ENCODE data around the gene PTCH2.
"Not testable (repeated sequence)": the region's sequence is repeated elsewhere in the genome, so short reads cannot be mapped to it uniquely, and the experiment has no call there.

PTCH2 gene

DNA sequence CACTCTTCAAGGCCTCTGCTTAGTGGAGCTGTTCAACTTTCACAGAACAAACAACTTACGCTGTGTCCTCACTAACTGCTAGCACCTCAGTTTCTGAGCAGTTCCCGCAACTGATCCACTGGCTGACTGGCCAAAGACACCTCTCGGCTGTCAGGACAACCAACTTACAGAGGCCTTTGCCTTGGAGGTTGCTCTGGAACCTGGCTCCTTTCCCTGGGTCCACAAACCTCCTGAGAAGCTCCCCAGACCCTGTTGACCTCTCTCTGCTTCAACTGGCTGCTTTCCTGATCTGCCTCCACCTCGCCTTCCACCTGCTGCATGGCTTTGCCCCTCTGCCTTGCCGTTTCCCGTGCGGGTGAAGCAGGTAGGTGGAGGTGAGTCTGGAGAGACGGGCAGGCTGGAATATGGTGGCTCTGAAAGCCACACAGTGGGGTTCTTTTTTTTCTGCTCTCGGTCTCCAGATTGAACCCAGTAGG lies 21.8 kb downstream of the PTCH2 start:
- TF ChIP-seq, protein P1, sequence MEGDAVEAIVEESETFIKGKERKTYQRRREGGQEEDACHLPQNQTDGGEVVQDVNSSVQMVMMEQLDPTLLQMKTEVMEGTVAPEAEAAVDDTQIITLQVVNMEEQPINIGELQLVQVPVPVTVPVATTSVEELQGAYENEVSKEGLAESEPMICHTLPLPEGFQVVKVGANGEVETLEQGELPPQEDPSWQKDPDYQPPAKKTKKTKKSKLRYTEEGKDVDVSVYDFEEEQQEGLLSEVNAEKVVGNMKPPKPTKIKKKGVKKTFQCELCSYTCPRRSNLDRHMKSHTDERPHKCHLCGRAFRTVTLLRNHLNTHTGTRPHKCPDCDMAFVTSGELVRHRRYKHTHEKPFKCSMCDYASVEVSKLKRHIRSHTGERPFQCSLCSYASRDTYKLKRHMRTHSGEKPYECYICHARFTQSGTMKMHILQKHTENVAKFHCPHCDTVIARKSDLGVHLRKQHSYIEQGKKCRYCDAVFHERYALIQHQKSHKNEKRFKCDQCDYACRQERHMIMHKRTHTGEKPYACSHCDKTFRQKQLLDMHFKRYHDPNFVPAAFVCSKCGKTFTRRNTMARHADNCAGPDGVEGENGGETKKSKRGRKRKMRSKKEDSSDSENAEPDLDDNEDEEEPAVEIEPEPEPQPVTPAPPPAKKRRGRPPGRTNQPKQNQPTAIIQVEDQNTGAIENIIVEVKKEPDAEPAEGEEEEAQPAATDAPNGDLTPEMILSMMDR (IDR thresholded peaks at IDR 0.05; ENCODE audit: control insufficient read depth, insufficient read depth, low read depth, low read length, missing control alignments), result no peak
- no peak for DNase-seq (ENCODE audit: low read depth)
- H3K4me3 ChIP-seq (ENCODE audit: control insufficient read depth, low read depth, low read length), result no peak overlapping the region

DNA sequence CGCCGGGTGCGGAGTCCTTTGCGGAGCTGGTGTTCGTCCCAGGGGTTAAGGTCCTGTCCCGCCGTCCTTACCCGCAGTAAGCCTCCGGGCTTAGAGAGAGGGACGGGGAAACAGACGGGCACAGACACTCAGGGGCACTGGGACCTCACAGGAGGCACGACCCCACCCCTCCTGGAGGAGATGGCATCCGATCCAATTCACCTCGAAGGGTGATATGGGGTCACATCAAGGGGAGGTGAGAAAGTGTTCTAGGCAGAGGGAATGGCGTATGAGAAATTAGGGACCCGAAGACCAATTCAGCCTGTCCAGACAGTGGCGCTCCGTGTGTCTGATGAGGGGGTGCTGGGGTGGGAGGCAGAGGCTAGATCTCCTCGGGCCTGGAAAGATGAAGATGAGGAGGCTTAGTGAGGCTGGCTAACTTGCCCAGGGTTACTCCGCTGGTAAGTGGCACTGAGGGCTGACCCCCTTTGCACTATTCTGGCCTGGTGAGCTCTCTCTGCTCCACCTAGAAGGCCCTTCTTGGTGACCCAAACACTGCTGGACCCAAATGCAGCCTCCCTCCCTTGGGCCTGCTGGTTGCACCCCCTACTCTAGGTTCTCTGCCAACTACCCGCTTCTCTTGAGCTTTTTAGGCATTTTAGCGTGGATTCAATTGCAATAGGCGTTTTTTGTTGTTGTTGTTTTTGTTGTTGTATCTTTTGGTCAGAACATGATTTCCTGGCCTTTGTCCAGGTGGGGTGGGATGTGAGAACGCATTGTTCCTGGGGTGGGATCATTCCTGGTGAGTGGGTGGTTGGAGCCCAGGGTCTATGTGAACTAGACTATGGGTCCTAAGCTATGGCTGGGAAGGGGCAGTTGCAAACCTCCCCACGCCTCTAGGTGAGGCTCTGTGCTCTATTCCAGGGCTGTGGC lies 22.5 kb downstream of the PTCH2 start:
- peak overlapping the region; percentile 34 for H3K4me3 ChIP-seq (ENCODE audit: control insufficient read depth, low read depth, low read length)
- TF ChIP-seq, protein P1 (IDR thresholded peaks at IDR 0.05; ENCODE audit: control insufficient read depth, insufficient read depth, low read depth, low read length, missing control alignments), result no peak
- DNase-seq (ENCODE audit: low read depth), result no peak

DNA sequence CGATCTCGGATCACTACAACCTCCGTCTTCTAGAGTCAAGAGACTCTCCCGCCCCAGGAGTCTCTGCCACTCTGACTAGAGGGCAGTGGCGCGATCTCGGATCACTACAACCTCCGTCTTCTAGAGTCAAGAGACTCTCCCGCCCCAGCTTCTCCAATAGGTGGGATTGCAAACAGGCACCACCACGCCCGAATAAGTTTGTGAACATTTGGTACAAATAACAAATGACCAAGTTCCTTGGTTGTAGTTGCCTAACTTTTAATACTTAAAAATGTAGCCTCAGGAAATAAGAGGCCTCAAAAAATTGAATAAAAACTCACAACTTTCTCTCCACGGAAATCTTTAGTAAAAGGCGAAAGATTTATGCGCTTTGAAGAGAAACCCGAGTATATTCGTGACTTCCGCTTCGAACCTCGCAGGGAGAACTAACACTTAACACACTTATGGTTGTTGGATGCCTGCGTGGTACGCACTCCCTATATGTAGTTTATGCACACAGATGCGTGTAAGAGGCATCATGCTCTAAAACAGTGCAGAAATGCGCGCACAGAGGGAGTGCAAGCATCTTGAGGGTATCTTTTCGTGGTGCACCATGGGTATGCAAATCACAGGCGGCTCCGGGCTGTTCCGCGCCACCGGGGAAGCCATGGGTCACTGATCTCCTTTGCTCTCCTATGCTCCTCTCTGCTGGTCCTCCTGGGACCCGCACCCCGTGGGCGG lies 23.3 kb downstream of the PTCH2 start:
- TF ChIP-seq, protein P1 (IDR thresholded peaks at IDR 0.05; ENCODE audit: control insufficient read depth, insufficient read depth, low read depth, low read length, missing control alignments), result peak; percentile 4
- peak overlapping the region; percentile 34 for H3K4me3 ChIP-seq (ENCODE audit: control insufficient read depth, low read depth, low read length)
- no peak for DNase-seq (ENCODE audit: low read depth)

DNA sequence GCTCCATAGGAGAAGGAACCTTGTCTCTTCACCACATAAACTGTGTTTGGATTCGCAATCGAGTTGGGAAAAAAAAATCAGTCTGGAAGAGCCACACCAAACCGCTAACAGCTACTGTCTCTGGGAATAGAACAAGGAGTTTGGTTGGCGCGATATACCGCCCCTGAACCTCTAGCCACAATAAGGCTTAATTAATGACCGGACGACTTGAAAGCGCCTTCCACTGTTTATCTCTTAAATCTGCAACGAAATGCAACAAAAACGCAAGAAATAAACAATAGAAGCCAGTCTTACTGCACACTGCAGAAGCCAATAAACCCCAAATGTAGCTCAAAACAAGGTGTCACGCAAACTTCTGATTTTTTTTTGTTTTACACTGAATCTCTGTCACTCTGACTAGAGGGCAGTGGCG lies 23.9 kb downstream of the PTCH2 start:
- TF ChIP-seq, protein P1 (IDR thresholded peaks at IDR 0.05; ENCODE audit: control insufficient read depth, insufficient read depth, low read depth, low read length, missing control alignments), result no peak
- DNase-seq (ENCODE audit: low read depth), result no peak
- peak overlapping the region; percentile 19 for H3K4me3 ChIP-seq (ENCODE audit: control insufficient read depth, low read depth, low read length)

DNA sequence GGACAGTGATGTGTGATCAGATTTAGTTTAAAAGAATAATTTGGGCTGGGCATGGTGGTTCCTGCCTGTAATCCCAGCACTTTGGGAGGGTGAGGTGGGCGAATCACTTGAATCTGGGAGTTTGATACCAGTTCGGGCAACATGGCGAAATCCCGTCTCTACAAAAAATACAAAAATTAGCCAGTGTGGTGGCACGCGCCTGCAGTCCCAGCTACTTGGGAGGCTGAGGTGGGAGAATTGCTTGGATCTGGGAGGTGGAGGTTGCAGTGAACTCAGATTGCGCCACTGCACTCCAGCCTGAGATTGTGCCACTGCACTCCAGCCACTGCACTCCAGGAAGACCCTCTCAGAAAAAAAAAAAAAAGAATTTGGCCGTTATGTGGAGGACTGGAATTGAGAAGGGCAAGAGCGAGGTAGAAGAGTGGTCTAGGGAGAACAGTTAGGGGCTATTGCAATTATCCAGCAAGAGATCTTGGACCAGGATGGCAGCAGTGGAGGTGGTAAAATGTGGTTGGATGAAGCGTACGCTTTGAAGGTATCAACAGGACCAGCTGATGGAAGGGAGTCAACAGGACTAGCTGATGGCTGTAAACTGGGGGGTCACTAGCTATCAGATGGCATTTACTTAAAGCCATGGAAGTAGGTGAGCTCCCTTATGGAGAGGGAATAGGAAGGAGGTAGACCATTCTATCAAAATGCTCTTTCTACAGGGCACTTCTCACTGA lies 25.1 kb downstream of the PTCH2 start:
- TF ChIP-seq, protein P1 (IDR thresholded peaks at IDR 0.05; ENCODE audit: control insufficient read depth, insufficient read depth, low read depth, low read length, missing control alignments), result no peak
- no peak overlapping the region for H3K4me3 ChIP-seq (ENCODE audit: control insufficient read depth, low read depth, low read length)
- no peak for DNase-seq (ENCODE audit: low read depth)

DNA sequence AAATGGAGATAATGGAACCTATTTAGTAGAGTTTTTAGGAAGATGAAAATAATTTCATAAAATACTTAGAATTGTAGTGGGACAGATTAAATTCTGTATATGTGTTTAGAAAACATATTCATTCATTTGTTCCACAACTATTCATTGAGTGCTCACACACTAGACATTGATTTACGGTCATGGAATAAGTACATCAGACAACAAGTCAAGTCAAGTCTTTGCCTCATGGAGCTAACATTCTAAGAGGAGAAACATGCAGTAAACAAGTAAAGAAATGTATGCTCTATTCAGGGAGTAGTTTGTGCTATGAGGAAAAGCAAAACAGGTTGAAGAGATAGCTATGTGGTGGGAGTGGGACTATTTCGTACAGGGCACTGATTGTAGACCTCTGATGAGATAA lies 25.7 kb downstream of the PTCH2 start:
- H3K4me3 ChIP-seq (ENCODE audit: control insufficient read depth, low read depth, low read length), result no peak overlapping the region
- DNase-seq (ENCODE audit: low read depth), result no peak
- TF ChIP-seq, protein P1 (IDR thresholded peaks at IDR 0.05; ENCODE audit: control insufficient read depth, insufficient read depth, low read depth, low read length, missing control alignments), result no peak

DNA sequence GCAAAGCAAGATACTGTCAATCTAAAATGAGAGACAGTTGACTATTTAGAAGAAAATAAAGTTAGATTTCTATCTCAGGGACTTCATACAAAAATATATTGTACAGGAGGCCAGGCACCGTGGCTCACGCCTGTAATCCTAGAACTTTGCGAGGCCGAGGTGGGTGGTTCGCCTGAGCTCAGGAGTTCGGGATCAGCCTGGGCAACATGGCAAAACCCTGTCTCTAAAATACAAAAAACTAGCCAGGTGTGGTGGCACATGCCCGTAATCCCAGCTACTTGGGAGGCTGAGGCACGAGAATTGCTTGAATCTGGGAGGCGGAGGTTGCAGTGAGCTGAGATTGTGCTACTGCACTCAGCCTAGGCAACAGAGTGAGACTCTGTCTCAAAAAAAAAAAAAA lies 27.1 kb downstream of the PTCH2 start:
- not testable (repeated sequence) for H3K4me3 ChIP-seq (ENCODE audit: control insufficient read depth, low read depth, low read length); DNase-seq (ENCODE audit: low read depth)

Data from AG09309 (cell line).